Measurements from ENCODE around the gene ATXN2.
A peak's percentile ranks its signal among the peaks of the same experiment; 100 is the strongest.

Gene ATXN2

GRCh38 chr12:111412830-111413441 lies 186.2 kb downstream of the ATXN2 start:
- H3K27me3 Mint-ChIP-seq (ENCODE audit: low read depth) = no peaks in the 10 kb centered on the region
- H3K36me3 Mint-ChIP-seq (ENCODE audit: low read depth) = peaks cover 29% of the 10 kb centered on the region
- no peaks in the 10 kb centered on the region for H3K9me3 Mint-ChIP-seq
- peak overlapping the region; percentile 78 for H3K27ac Mint-ChIP-seq
- H3K4me3 Mint-ChIP-seq = no peak overlapping the region
- peaks cover 53% of the 10 kb centered on the region for H3K4me1 Mint-ChIP-seq (ENCODE audit: low read depth)

DNA sequence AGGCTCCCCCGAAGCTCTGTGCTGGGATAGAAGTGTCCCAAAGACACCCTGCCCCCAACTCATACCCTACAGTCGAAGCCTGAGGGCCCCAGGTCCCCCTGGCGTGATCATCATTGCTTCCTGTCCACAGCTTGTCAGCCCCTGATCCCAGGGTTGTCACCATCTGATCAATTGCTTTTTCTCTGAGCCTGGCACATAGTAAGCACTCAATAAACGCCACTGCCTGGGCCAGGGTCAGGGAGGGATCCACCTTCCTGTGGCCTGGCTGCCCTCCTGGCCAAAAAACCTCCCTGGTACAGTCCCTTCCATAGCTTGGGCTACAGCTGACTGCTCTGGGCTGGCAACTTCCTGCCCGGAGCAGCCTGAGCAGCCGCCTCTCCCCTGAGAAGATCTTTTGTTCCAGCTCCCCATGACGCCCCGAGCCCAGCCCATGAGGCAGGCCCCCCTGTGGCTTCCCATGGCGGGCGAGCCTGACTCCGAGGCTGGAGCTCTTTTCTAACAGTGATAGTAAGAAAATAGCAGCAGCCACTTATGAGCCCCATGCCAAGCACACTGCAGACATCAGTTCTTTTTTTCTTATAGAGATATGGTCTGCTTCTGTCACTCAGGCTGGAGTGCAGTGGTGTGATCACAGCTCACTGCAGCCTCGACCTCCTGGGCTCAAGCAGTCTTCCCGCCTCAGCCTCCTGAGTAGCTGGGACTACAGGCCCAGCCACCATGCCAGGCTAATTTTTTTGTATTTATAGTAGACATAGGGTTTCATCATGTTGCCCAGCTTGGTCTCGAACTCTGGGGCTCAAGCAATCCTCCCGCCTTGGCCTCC lies 186.9 kb downstream of the ATXN2 start:
- no peaks in the 10 kb centered on the region for H3K27me3 Mint-ChIP-seq (ENCODE audit: low read depth)
- H3K4me1 Mint-ChIP-seq (ENCODE audit: low read depth) = peaks cover 58% of the 10 kb centered on the region
- peaks cover 26% of the 10 kb centered on the region for H3K36me3 Mint-ChIP-seq (ENCODE audit: low read depth)
- peak overlapping the region; percentile 78 for H3K27ac Mint-ChIP-seq
- peak overlapping the region; percentile 40 for H3K4me3 Mint-ChIP-seq
- no peaks in the 10 kb centered on the region for H3K9me3 Mint-ChIP-seq

GRCh38 chr12:111411185-111411764 lies 187.8 kb downstream of the ATXN2 start:
- Mint-ChIP-seq H3K4me3 (no peak overlapping the region), H3K27me3 (ENCODE audit: low read depth) (no peaks in the 10 kb centered on the region), H3K36me3 (ENCODE audit: low read depth) (peaks cover 24% of the 10 kb centered on the region), H3K9me3 (no peaks in the 10 kb centered on the region), H3K4me1 (ENCODE audit: low read depth) (peaks cover 59% of the 10 kb centered on the region), H3K27ac (no peak overlapping the region)

DNA sequence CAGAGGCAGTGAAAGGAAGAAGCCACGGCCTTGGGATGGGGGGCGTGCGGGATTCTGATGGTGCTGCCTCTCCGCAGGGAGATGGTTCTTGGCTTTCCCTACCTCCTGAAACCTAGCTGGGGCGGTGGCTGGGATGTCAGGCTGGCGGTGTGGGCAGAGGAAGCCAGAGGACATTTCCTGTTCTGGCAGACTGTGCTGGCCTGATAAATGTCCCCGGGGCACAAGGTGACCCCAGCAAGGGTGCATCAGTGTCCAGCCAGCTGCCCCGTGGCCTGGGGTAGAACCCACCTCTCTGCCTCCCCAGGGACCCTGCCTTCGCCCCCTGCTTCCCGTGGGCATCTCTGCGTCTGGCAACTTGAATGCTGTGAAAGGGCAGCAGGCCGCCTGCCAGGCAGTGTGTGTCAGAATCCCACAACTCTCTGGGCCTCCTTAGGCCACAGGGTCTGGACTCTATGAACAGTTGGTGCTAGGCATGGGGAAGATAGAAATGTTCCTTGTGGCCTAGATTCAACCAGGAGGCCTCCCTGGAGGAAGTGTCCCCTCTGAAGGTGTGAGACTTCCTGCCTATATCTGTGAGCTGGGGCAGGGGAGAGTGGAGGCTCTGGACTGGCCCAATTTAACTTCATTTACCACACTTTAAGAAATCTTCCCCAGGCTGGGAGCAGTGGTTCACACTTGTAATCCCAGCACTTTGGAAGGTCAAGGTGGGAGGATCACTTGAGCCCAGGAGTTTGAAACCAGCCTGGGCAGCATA lies 188.5 kb downstream of the ATXN2 start:
- Mint-ChIP-seq H3K9me3 (no peaks in the 10 kb centered on the region), H3K36me3 (ENCODE audit: low read depth) (peaks cover 22% of the 10 kb centered on the region), H3K4me1 (ENCODE audit: low read depth) (peaks cover 57% of the 10 kb centered on the region), H3K4me3 (no peak overlapping the region), H3K27me3 (ENCODE audit: low read depth) (no peaks in the 10 kb centered on the region), H3K27ac (peak overlapping the region; percentile 59)

DNA sequence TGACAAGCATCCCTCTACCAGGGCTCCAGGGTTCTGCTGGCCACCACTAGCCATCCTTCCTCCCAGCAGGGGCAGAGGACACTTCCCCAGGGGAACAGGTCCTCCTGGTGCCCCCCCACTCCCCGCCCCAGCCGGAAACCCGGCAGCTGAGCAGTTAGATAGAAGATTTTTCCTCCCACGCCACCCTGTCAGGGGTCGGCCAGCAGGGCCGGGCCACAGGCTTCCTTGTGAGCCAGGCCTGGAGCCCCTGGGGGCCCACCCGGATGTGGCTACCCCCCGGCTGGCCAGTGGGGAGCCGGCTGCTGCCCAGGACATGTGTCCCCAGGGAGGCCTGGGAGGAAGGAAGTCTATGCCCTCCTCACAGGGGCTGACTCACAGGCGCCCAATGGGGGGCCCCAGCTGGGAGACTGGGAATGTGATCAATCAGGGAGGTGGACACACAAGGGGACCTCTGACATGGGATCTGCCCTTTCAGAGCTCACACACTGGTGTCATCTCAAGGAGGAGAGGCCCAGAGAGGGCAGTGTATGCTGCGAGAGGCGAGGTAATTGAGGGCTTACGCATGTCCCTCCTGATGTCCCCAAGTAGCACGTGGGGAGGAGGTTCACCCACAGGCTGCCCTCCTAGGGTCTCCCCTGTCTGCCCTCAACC lies 189.2 kb downstream of the ATXN2 start:
- no peaks in the 10 kb centered on the region for H3K9me3 Mint-ChIP-seq
- peak overlapping the region; percentile 71 for H3K4me3 Mint-ChIP-seq
- peaks cover 54% of the 10 kb centered on the region for H3K4me1 Mint-ChIP-seq (ENCODE audit: low read depth)
- peaks cover 19% of the 10 kb centered on the region for H3K36me3 Mint-ChIP-seq (ENCODE audit: low read depth)
- no peaks in the 10 kb centered on the region for H3K27me3 Mint-ChIP-seq (ENCODE audit: low read depth)
- no peak overlapping the region for H3K27ac Mint-ChIP-seq

- peak overlapping the region; percentile 71 for H3K4me3 Mint-ChIP-seq
- peaks cover 55% of the 10 kb centered on the region for H3K4me1 Mint-ChIP-seq (ENCODE audit: low read depth)
- peaks cover 14% of the 10 kb centered on the region for H3K36me3 Mint-ChIP-seq (ENCODE audit: low read depth)
- no peaks in the 10 kb centered on the region for H3K9me3 Mint-ChIP-seq
- H3K27me3 Mint-ChIP-seq (ENCODE audit: low read depth) = no peaks in the 10 kb centered on the region
- H3K27ac Mint-ChIP-seq = peak overlapping the region; percentile 73
Observed at GRCh38 chr12:111409403-111409779, 189.7 kb downstream of the ATXN2 start.

GRCh38 chr12:111408686-111409402 lies 190.3 kb downstream of the ATXN2 start:
- peak overlapping the region; percentile 73 for H3K27ac Mint-ChIP-seq
- no peaks in the 10 kb centered on the region for H3K9me3 Mint-ChIP-seq
- no peaks in the 10 kb centered on the region for H3K27me3 Mint-ChIP-seq (ENCODE audit: low read depth)
- H3K4me1 Mint-ChIP-seq (ENCODE audit: low read depth) = peaks cover 60% of the 10 kb centered on the region
- peak overlapping the region; percentile 92 for H3K4me3 Mint-ChIP-seq
- H3K36me3 Mint-ChIP-seq (ENCODE audit: low read depth) = peaks cover 13% of the 10 kb centered on the region

GRCh38 chr12:111408116-111408440 lies 191.0 kb downstream of the ATXN2 start:
- Mint-ChIP-seq H3K4me1 (ENCODE audit: low read depth) (peaks cover 57% of the 10 kb centered on the region), H3K27me3 (ENCODE audit: low read depth) (peaks cover 2% of the 10 kb centered on the region), H3K27ac (no peak overlapping the region), H3K36me3 (ENCODE audit: low read depth) (peaks cover 6% of the 10 kb centered on the region), H3K9me3 (no peaks in the 10 kb centered on the region), H3K4me3 (peak overlapping the region; percentile 92)

GRCh38 chr12:111407377-111408115 lies 191.6 kb downstream of the ATXN2 start:
- Mint-ChIP-seq H3K27ac (peak overlapping the region; percentile 88), H3K4me1 (ENCODE audit: low read depth) (peaks cover 57% of the 10 kb centered on the region), H3K36me3 (ENCODE audit: low read depth) (peaks cover 3% of the 10 kb centered on the region), H3K4me3 (peak overlapping the region; percentile 92), H3K27me3 (ENCODE audit: low read depth) (peaks cover 3% of the 10 kb centered on the region), H3K9me3 (no peaks in the 10 kb centered on the region)

DNA sequence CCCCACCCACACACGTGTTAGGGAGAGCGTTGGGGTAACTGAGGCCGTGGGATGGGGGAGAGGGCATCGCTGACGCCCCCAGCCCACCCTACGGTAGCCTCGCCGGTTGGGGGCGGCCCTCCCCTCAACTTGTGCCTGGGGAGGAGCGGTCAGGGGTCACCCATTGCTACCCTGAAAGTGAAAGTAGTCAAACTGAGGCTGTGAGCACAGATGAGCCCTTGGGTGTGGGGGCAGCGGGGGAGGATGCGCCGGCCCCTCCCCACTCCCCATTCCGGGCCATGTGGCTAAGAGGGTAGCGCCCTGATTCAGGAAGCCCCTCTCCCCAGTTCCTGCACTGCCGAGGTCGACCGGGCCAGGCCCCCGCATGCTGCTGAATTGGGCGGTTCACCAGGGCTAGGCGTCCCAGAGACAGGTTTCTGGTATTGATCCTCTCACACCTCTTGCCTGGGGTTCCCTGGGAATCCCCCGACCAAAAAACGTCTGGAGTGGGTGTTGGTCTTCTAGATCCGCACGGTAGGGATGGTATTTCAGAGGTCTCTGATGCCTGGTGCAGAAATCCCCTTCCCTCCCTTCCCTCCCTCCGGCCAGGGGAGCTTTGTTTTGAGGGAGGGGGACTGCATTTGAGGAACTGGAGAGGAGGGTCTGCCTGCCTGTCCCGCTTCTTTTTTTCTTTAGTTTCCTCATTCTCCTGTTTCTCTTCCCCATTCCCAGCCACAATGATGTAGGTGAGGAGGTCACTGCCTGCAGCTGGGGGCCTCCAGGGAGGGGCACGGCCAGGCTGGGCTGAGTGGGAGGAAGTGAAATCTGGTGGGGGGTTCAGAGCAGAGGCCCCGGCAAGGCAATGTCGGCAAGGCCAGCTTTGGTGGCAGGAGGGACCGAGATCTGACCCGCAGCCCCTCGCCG lies 192.4 kb downstream of the ATXN2 start:
- Mint-ChIP-seq H3K4me1 (ENCODE audit: low read depth) (peaks cover 51% of the 10 kb centered on the region), H3K9me3 (no peaks in the 10 kb centered on the region), H3K27ac (peak overlapping the region; percentile 88), H3K27me3 (ENCODE audit: low read depth) (peaks cover 3% of the 10 kb centered on the region), H3K4me3 (peak overlapping the region; percentile 92), H3K36me3 (ENCODE audit: low read depth) (peaks cover 3% of the 10 kb centered on the region)

- H3K27me3 Mint-ChIP-seq (ENCODE audit: low read depth) = peaks cover 4% of the 10 kb centered on the region
- H3K27ac Mint-ChIP-seq = peak within 1 kb of the TSS; percentile 93
- no peaks in the 10 kb centered on the region for H3K9me3 Mint-ChIP-seq
- H3K4me1 Mint-ChIP-seq (ENCODE audit: low read depth) = peaks cover 47% of the 10 kb centered on the region
- H3K4me3 Mint-ChIP-seq = peak within 1 kb of the TSS; percentile 92
- peaks cover 3% of the 10 kb centered on the region for H3K36me3 Mint-ChIP-seq (ENCODE audit: low read depth)
Observed at GRCh38 chr12:111405859-111406473, 193.1 kb downstream of the ATXN2 start, which contains the start of gene SH2B3. Gene SH2B3 (plus strand): TSS chr12:111405923. CDS start chr12:111418146, 12,223 bp downstream.
